Measurements from ENCODE around the gene JUNB.
"Not testable (repeated sequence)": the region's sequence is repeated elsewhere in the genome, so short reads cannot be mapped to it uniquely, and the experiment has no call there.

The JUNB gene

DNA sequence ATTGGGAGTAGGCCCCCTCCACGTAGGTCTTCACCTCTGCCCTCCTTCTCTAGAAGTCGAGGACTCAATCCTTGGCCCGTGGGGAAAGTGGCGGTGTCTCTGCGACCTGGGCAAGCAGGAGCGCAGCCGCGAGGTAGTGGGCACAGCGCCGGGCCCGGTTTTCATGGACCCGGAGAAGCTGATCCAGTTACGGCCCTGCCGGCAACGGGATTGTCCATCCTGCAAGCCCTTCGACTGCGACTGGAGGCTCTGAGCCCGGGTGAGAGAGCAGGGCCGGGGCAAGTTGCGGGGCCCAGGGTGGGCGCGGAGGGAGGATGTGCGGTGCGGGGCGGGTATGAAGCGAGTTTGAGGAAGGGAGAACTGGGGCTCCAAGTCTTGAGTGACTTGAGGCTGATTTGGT, 12.8 kb downstream of the JUNB start:
- DNase-seq (ENCODE audit: low read depth, low spot score) = no peak

DNA sequence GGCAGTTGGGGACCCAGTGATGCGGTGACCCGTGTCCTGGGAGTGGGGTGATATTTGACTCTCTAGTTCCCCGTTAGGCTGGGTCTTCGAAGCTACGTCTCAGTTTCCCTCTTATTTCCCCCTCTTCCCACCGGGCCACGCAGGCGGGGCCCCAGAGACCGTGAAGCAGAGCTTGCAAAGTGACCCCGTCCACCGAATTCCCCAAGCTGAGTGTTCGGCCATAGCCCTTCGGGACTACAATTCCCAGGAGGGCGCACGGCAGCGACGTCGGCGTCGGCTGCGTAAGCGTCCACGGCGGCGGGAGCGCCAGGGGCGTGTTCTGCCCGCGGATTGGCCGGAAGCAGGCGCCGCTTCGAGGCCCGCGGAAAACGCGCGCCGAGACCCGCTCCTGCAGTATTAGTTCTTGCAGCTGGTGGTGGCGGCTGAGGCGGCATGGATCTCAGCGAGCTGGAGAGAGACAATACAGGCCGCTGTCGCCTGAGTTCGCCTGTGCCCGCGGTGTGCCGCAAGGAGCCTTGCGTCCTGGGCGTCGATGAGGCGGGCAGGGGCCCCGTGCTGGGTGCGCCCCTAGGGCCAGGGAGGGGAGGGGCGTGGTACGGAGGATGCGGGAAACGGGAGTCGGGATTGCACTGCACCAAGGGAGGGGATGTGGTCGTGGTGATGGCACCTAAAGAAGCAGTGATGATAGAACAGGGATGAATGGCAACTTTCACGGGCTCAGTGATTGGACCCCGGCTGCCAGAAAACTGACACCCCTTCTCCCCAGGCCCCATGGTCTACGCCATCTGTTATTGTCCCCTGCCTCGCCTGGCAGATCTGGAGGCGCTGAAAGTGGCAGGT, 15.2 kb downstream of the JUNB start, which contains the start of gene RNASEH2A:
Gene RNASEH2A (plus strand): TSS at position 343 of the 840 bp plus-strand sequence. CDS start 90 bp downstream, at position 433.
- peak; percentile 72 for DNase-seq (ENCODE audit: low read depth, low spot score)

DNA sequence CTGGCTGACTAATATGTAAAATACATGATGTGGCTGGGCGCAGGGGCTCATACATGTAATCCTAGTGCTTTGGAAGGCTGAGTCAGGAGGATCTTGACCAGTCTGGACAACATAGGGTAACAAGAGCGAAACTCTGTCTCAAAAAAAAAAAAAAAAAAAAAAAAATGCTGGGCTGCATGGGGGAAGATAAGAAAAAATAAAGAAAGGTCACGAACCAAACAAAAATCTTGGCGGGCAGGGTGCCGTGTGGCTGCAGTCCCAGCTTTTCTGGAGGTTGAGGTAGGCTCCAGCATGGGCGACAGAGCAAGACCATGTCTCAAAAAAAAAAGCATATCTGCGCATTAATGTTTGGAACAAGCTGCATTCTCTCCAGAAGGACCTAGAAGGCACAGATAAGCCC, 23.8 kb downstream of the JUNB start:
- no peak for DNase-seq (ENCODE audit: low read depth, low spot score)

DNA sequence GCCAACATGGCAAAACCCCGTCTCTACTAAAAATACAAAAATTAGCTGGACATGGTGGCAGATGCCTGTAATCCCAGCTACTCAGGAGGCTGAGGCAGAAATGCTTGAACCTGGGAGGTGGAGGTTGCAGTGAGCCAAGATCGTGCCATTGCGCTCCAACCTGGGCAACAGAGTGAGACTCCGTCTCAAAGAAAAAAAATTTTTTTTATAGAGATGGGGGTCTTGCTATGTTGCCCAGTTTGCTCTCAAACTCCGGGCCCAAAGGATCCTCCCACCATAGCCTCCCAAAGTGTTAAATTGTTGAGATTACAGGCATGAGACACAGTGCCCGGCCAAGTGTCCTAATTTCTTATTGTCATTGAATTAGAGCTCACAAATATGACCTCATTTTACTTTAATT, 25.9 kb downstream of the JUNB start:
- not testable (repeated sequence) for DNase-seq (ENCODE audit: low read depth, low spot score)

DNA sequence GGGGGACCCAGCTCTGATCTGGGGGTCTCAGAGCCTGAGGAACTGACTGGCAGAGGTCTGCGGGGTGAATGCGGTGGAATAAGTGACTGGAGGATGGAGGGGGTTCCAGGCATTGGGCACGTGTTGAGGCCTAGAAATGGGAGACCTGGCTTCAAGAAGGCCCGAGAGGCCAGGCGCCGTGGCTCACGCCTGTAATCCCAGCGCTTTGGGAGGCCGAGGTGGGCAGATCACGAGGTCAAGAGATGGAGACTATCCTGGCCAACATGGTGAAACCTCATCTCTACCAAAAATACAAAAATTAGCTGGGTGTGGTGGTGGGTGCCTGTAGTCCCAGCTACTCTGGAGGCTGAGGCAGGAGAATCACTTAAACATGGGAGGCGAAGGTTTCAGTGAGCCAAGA, 26.5 kb downstream of the JUNB start:
- DNase-seq (ENCODE audit: low read depth, low spot score) = not testable (repeated sequence)

DNA sequence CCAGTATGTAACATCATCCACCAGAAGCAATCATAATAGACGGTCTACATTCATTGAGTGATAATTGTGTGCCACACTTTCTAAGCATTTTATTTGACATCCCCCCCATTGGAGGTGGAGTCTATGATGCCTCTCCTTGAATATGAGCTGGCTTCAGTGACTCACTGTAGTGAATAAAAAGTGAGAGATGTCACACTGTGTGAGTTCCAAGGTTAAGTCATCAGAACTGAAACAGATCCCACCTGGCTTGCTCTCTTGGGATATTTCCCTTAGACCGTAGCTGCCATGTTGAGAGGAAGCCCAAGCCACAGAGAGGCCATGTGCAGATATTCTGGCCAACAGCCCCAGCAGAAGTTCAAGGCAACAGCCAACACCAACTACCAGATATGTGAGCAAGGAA, 30.5 kb downstream of the JUNB start:
- no peak for DNase-seq (ENCODE audit: low read depth, low spot score)

DNA sequence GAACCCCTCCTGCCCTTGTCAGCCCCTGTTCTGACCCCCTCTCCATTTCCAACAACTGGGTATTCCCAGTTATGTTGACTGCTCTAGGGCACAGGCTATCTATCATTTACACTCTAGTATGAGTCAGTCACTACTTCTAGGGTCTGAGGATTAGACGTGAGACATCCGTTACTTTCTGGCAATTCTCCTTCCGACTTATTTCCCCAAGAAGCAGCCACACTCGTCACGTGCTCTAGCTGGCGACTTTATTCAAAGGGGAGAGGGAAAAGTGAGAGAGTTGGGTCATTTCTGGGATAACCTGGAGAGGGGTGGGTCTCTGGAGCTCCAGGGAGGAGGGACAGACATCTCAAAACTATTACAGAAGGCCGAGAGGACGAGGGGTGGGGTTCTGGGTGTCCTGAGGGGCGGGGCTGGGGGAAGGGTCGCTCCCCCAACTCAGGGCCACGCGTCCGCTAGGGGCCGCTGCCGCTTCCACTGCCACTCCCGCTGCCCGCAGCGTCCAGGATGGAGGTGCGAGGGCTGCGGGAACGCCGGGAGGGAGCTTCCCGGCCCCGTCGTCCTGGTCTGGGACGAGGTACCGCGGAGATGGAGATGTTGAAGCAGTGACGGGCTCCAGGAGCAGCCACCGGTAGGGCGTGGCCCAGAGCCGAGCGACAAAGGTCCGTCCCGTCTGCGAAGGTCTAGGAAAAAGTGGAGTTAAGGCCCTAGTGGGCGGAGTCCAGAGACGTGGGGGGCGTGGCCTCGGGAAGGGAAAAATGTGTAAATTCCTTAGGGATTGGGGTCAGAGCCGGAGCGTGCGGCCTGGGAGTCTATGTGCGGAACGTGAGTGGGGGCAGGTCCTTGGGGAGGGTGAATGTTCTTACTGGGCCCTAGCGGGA, 34.2 kb downstream of the JUNB start:
- DNase-seq (ENCODE audit: low read depth, low spot score) = no peak

DNA sequence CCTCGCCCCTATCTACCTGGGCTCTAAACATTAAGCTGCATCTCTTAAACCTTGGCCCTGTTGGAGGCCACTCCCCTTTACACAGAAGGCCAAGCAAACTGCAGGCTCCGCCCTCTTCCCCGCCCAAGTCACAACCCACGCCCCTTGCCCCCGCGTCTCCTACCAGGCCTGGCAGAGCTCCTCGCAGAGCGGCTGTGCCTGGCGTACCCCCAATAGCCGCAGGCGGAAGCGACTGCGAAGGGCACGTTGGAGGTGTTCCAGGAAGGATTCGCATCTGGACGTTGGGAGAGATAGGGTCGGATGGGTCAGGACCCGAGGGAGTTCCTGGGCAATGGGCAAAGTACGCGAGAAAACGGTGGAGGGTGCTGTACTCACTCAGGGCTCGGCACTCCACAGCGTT, 37.2 kb downstream of the JUNB start:
- no peak for DNase-seq (ENCODE audit: low read depth, low spot score)

DNA sequence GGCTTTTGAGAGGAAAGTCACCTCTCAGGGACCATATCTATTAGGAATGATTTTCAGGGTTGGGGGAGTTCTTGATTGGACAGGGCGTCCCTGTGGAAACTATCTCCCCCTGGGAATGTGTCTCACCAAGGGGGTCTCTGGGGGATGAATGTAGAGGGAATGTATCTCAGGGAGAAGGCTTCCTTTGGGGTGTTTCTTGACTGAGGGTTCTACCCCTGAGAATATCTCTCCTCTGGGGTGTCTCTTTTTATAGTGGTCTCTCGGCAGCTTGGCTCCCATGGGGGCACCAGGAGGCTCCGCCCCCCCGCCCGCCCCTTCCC, 42.1 kb downstream of the JUNB start:
- DNase-seq (ENCODE audit: low read depth, low spot score) = no peak

DNA sequence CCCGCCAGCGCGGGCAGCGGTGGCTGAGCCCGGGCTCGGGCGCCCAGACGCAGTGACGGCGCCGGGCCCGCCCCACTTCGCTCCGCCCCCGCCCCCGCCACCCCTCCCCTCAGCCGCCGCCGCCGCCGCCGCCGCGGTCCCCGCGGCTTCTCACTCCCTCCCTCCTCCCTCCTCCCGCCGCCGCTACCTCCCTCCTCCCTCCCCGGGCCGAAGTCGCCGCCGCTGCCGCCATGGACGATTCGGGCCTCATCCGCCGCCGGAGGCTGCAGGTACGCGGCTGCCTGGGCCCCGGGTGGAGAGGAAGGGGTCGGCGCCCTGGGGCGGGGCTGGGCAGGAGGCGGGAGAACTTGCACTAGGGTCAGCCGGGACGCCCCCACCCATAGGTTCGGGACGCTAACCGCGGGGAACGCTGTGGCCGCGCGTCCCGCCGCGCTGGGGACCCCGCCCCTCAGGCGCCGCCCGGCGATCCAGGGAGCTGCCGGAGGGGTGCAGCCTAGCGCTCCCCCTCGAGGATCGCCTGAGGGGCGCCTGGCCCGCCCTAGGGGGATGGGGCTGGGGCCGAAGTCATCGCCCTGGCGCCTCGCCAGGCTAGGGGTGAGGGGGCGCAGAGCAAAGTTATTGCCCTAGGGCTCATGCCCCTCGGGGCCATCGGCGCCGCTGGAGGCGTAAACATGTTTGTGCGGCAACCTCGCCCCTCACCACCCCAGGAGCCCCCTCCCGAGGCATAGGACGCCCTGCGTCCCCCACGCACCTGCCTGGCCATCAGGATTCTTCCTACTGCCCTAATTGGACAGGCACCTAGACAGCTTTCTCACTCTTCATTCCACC, 42.7 kb downstream of the JUNB start:
- DNase-seq (ENCODE audit: low read depth, low spot score) = no peak

DNA sequence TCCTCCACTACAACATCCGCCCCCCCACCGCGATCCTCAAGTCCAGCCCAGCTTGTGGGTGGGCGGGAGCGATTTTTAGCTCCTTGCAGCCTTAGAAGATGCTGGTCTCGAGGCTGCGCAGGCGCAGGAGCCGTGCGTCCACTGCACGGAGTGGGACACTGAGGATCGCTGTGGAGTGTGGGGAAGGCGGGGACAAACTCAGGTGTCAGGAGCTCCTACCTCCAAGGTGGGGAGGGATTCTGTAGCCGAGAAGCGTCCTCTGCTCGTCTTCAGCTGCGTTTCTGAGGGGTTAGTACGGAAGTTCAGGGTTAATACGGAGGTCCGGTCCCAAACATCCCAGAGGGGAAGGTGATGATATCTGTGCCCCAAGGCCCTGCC, 43.3 kb downstream of the JUNB start, which contains the start of gene RTBDN:
Gene RTBDN (minus strand): TSS at position 14 of the 378 bp plus-strand sequence. CDS start 4,600 bp downstream, outside the sequence.
- no peak for DNase-seq (ENCODE audit: low read depth, low spot score)

DNA sequence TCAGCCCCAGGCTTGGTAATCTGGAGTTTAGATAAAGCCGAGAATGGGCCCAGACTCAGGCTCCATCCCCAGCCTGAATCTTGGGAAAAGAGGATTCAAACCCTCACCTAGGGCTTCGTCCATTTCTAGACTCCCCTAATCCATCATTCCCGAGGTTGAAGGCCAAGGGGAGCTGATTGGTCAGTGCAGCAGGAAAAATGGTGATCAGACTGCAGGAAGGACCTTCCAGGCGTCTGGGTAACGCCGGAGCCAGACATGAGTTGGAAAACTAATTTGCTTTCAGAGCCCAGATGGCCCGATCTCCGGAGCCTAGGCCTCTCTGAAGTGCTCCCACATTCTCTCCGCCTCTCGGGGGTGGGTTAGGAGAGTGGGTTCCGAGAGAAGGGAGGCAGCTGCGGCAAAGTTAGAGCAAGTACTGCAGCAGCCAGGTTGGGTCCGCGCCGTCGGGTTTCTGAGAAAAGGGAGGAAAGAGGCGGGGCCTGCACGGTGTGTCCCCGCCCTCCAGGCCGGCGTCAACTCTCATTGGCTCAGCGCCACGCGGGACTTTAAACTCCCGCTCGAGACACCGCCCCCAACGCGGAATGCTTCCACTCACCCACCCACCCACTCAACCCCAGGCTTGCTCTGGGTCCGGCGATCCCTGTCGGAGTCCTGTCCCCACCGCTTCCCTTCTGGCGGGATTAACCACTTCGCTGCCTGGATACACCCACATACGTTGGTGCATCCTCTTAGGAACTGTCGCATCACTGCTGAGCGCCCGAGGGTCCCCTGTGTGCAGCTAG, 43.9 kb downstream of the JUNB start:
- DNase-seq (ENCODE audit: low read depth, low spot score) = no peak

DNA sequence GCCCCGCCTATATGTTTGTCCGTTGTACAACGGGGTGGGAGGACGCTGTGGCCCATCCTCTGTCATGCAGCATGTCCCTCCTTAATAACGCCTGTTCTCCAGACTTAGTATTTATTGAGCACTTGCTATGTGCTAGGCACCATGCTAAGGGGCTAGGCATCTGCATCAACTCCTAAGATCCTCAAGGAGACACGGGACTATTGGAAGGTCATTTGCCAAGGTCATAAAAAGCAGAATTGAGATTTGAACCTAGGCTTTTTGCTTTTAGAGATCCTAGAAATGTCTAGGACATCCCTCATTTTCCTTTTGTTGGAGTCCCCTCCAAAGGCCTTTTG, 45.2 kb downstream of the JUNB start:
- DNase-seq (ENCODE audit: low read depth, low spot score) = no peak

DNA sequence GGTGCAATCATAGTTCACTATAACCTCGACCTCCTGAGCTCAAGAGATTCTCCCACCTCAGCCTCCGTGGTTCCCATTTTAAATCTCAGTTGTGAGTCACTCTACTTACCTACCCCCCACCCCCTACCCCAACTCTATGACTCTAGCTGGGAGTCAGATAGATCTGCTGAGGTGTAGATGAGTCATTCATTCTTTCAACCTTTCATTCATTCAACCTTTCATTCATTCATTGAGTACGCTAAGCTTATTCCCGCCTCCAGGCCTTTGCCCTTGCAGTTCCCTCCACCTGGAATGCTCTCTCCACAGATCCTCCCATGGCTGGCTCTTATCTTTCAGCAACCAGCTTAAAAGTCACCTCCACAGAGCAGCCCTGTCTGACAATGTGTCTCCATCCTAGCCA, 45.9 kb downstream of the JUNB start:
- DNase-seq (ENCODE audit: low read depth, low spot score) = no peak

DNA sequence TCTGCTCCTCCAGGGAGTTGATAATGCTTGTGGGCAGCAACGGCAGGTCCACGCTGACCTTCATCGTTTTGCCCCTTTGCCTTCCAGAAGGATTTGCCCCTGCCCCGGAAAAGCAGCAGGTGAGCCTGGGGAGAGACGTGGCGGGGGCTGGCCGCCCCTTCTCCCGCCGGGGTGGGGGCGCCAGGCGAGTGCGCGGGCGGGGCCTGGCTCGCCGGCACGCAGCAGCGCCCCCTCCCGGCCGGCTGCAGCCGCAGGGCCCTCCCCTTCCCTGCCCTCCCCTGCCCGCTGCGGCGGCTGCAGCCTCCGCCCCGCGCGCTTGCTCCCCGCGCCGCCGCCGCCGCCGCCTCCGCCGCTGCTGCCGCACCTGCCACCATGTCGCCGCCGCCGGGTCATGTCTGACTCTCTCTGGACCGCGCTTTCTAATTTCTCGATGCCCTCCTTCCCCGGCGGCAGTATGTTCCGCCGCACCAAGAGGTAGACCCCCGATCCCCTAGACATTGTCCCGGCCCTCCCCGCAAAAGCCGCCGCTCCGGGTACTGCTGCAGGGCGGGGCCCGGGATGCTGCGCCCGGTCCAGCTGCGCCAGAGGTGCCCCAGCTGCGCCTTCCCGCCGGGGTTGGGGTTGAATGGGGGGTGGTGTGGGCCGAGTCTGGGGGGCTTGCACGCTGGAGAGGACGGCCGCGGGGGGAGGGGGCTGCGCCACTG, 47.0 kb downstream of the JUNB start, which contains the start of gene MAST1:
Gene MAST1 (plus strand): TSS at position 334 of the 704 bp plus-strand sequence. CDS start 58 bp downstream, at position 392.
- DNase-seq (ENCODE audit: low read depth, low spot score) = no peak

DNA sequence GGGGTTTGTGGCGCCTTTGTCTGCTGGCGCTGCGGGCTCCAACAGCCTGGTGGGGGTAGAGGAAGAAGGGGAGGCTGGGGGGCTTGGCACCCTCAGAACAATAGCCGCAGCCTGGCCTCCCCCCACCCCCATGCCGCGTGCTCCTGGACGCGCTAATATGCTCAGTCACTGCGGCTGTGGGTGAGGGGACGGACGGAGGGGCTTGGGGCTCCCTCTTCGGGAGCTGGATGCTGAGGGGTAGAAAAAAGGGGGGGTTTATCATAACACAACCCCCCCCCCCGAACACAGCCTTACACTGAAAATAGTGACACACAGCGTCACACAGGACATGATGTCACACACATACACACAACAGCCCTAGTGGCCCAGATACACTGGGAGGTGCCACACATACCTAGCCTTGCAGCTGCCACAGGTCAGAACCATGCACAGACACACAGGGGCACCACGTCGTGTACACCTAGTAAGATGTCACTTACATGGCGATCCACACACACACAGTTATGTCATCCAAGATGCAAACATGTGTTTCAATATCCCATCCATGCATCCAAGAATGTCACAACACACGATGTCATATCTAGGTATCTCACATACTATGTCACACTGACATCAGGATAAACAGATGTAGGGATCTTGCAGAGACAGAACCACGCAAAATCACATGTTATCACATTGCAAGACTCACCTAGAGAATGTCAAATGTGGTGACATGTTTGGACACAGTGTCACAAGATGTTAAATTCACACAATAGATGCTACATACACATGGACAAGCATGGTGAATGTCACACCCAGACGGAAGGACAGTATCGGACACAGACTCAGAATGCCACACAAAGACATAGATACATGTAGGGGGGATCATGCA, 47.8 kb downstream of the JUNB start:
- no peak for DNase-seq (ENCODE audit: low read depth, low spot score)

DNA sequence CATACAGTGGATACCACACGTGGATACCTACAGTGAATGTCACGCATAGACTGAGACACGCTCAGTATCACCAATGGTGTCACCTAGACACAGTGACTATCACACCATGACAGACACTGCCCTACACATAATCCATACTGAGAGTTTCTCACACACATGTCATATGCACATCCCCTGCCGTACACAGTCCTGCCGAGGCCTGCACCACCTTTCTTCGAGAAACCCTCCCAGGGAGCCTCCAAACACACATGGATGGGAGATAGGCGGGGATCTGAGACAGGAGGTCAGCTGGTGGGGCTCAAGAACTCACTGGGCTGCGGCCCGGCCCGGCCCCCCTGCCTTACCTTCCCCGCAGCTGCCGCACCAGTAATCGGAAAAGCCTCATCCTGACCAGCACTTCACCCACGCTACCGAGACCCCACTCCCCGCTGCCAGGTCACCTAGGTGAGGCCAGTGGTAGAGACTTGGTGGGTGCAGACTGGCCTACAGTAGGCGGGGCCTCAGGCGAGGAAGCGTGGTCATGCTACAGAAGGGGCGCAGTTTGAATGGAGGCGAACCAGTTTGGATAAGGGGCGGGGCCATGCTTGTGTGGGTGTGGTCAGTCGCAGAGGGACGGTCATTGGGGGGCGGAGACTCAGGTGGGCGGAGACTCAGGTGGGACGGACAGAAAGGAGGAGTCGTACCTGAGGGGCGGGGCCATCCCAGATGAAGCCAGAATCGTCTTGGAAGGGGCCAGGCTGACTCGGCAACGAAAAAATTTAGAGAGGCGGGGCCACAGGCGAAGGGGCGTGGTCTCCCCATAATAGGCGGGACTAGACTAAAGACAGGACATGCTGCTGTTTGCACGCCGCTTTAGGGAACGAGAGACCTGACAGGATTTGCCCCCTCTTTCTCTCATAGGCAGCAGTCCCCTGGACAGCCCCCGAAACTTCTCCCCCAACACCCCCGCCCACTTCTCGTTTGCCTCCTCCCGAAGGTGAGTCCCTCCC, 49.1 kb downstream of the JUNB start:
- DNase-seq (ENCODE audit: low read depth, low spot score) = no peak

DNA sequence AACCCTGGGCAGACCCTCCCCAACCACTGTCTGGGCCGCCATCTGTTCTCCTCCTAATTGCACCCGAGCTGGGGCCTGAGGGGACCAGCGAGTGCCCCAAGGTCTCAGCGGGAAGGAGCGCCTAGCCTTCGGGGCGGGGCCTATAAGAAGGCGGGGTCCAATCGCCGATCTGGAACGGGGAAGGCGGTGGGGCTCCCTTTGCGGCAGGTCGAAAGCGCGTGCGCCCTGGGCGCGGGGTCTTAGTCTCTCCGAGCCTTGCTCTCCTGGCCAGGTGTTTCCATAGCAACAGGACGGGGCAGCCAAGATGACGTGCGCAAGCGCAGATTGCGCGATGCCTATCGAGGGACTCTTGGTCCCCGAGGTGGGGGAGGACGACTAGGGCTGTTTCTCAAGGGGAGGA, 49.8 kb downstream of the JUNB start:
- no peak for DNase-seq (ENCODE audit: low read depth, low spot score)
